C4-2B (cell line): Measurements from ENCODE around the gene COL26A1.

Experiments
- H3K27ac ChIP-seq: fragments of 450-650 bp; 2 replicates; pipeline ENCODE4 v1.5.1; 2017
- ZFX ChIP-seq: fragments of 450-650 bp; IDR thresholded peaks from 2 replicates; pipeline ENCODE4 v1.6.1; 2017
- TF ChIP-seq, protein P1 (sequence below): fragments of 450-650 bp; conservative IDR thresholded peaks from 2 replicates; pipeline ENCODE4 v1.5.1; 2017; ENCODE audit warnings: mild to moderate bottlenecking

Gene COL26A1

DNA sequence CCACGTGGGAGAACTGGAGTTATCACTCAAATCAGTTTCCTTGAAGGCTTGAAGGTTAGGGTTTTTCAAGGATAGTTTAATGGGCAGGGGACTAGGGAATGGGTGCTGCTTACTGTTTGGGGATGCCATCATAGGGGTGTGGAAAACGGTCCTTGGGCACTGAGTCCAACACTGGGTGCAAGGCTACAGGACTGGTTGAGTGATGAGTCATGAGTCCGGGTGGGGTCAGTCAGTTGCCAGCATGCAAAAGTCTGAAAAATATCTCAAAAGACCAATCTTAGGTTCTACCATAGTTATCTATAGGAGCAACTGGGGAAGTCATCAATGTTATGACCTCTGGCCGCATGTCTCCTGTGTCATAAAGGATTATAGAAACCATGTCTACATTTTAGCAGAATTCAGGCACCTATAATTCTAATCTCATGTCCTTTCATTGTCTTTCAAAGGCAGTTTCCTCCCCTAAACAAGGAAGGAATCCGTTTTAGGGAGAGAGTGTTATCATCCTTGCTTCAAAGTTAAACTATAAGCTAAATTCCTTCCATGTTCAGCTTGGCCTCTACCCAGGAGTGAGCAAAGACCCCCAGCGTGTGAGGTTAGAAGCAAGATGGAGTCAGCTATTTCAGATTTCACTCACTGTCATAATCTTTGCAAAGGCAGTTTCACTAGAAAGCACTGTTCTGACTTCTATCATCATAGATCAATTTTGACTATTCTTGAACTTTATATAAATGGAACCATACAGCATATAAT is 94.5 kb downstream of the COL26A1 start:
- TF ChIP-seq, protein P1, sequence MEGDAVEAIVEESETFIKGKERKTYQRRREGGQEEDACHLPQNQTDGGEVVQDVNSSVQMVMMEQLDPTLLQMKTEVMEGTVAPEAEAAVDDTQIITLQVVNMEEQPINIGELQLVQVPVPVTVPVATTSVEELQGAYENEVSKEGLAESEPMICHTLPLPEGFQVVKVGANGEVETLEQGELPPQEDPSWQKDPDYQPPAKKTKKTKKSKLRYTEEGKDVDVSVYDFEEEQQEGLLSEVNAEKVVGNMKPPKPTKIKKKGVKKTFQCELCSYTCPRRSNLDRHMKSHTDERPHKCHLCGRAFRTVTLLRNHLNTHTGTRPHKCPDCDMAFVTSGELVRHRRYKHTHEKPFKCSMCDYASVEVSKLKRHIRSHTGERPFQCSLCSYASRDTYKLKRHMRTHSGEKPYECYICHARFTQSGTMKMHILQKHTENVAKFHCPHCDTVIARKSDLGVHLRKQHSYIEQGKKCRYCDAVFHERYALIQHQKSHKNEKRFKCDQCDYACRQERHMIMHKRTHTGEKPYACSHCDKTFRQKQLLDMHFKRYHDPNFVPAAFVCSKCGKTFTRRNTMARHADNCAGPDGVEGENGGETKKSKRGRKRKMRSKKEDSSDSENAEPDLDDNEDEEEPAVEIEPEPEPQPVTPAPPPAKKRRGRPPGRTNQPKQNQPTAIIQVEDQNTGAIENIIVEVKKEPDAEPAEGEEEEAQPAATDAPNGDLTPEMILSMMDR = no peak
- no peak for TF ChIP-seq ZFX
- H3K27ac ChIP-seq = no peak overlapping the region

DNA sequence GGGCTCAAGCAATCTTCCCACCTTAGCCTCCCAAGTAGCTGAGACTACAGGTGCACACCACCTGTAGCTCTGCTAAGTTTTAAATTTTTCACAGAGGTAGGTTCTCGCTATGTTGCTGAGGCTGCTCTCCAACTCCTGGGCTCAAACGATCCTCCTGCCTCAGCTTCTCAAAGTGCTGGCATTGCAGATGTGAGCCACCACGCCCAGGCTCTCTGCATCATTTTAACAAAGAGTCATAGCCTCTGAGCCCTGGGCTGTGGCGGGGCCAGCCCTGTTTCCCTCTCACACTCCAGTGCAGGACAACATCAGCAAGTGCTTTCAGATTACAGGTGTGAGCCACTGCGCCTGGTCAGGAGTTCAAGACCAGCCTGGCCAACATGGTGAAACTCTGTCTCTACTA is 102.5 kb downstream of the COL26A1 start:
- no peak for TF ChIP-seq ZFX
- TF ChIP-seq, protein P1 = no peak
- no peak overlapping the region for H3K27ac ChIP-seq

DNA sequence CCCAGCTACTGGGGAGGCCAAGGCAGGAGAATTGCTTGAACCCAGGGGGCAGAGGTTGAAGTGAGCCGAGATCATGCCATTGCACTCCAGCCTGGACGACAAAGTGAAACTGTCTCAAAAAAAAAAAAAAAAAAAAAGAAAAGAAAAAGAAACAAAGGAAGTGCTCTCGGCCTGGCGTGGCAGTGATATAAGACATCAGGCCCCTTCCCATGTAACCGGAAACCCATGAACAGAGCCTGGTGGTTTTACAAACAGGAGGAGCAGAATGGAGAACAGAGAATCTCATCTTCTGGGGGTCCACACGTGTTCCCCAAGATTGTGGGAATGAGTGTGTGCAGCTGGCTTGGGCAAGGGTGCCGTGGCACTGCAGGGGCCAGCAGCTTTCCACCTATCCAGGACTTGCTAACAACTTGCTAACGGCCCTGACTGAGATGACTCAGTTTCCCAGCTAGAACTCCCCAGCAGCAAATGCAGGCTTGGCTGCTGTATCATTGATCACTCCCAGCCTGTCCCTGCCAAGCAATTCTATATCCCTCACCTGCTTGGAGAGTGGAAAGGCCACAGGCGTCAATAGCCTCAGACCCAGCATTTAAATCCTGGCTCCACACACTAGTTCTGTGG is 103.0 kb downstream of the COL26A1 start:
- no peak overlapping the region for H3K27ac ChIP-seq

DNA sequence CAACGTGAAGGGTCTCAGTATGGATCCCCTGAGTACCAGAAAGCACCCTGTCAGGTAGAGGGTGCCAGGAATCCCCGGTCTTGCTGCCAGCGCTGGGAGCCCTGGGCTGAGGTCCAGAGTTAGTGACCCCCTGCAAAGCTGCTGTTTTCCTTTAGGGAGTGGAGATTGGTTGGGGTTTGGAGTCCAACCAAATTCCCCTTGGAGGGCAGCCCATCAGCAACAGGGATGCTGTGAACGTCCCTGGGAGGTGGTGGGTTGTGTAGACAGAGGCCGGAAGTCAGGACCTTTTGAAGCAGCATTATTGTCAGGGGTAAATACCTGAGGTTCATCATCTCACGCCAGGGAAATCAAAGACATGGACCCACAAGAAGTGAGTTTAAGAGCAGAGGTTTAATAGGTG is 104.2 kb downstream of the COL26A1 start:
- TF ChIP-seq, protein P1 = no peak
- TF ChIP-seq ZFX = no peak
- no peak overlapping the region for H3K27ac ChIP-seq

More for the DNA sequence above, 103.0 kb downstream of the COL26A1 start:
- TF ChIP-seq, protein P1 = no peak
- no peak for TF ChIP-seq ZFX

DNA sequence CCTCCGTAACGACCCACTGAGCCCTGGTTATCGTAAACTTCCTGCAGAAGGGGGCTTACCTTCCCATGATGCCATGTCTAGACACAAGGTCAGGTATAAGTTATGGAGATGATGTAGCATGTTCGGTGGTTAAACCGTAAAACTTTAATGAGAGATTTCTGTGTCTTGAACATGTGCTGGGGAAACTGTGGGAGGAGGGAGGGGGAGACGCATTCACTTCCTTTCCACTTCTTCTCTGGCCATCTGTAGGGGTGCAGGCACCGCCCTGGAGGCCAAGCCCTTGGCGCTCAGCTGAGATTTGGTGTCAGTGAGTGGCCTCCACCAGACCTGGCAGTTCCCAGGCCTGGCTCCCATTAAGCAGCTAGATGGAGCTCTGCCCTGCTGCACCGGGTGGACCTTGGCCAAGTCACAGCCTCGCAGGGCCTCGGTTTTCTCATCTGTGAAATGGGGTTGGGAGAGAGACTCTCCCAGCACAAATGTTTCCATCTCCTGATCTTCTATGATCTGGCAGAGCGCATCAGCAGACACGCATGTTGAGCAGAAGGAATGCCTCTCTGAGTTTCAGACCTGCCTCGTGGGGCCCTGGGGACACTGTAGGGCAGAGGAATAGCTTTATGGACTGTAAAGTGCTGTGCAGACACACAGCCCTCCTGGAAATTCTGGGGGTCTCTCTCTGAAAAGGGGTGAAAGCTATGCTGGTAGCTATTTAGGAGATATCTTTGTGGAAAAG is 106.0 kb downstream of the COL26A1 start:
- no peak overlapping the region for H3K27ac ChIP-seq
- TF ChIP-seq, protein P1 = no peak
- TF ChIP-seq ZFX = no peak

DNA sequence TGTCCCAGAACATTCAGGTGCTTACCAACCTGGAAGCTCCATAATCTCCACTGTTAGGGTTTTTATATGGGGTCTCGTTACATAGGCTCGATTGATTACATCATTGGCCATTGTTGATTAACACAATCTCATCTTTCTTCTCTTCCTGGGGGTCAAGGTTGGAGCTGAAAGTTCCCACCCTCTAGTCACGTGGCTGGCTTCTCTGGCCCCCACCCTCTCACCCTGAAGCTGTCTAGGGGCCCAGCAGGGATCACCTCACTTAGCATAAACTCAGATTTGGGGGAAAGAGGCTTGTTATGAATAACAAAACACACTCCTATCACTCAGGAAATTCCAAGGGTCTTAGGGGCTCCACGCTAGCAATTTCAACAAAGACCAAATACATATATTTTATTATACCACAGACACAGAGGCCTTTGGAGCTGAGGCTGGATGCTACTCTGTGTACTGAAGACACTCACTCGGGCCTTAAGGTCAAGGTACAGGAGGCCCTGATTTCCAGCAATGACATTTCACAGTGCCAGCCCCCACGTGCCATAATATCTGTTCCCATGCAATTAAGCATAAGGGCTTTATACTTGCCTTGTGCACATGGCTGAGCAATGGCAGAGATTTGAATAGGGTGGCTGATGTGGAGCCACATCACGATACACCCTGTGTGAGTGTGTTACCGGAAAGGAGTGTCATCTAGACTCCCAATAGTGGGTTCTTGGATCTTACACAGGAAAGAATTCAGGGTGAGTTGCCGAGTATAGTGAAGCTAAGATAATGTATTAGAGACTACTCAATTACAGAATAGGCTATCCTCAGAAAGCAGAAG is 108.2 kb downstream of the COL26A1 start:
- TF ChIP-seq, protein P1 = no peak
- H3K27ac ChIP-seq = no peak overlapping the region
